Endothelial cell of umbilical vein (primary cell): ENCODE results near the gene CBX6.

Experiments used
- CTCF ChIP-seq, 2 donors: IDR thresholded peaks; 1 replicate in 1 of 2; 2 replicates in 1 of 2; pipeline ENCODE4 v1.5.1; 2011; ENCODE audit warnings: low read length in 2 of 2, mild to moderate bottlenecking in 2 of 2, moderate library complexity in 2 of 2, control low read depth in 1 of 2, inconsistent platforms in 1 of 2, low read depth in 1 of 2; ENCODE audit not compliant: insufficient read depth in 1 of 2; ENCODE audit errors: extremely low read depth in 1 of 2
- MYC ChIP-seq: IDR thresholded peaks from one replicate; pipeline ENCODE4 v1.6.1; 2011; ENCODE audit warnings: mild to moderate bottlenecking, low read depth, low read length
- POLR2A ChIP-seq: IDR thresholded peaks from 2 replicates; pipeline ENCODE4 v1.6.1; 2012; ENCODE audit warnings: low read depth, mild to moderate bottlenecking, control low read depth, low read length
- POLR2AphosphoS5 ChIP-seq: IDR thresholded peaks from 2 replicates; pipeline ENCODE4 v1.6.1; 2012; ENCODE audit warnings: low read depth, mild to moderate bottlenecking, control low read depth, low read length, moderate library complexity; ENCODE audit not compliant: insufficient read depth

GRCh38 chr22:38866024-38866398 is 6.0 kb downstream of the CBX6 start:
- TF ChIP-seq CTCF (IDR thresholded peaks at IDR 0.05; ENCODE audit: extremely low read depth in 1 of 2, insufficient read depth in 1 of 2, low read depth in 1 of 2, low read length in 2 of 2) (no peak), POLR2A (no peak), POLR2AphosphoS5 (no peak), MYC (no peak)
